SK-N-MC (cell line): ENCODE results near the gene EIF1.
A peak's percentile ranks its signal among the peaks of the same experiment; 100 is the strongest.

ENCODE experiments used
- DNase-seq: peaks from one replicate; pipeline ENCODE4 v3.0.0-alpha.2; 2011; ENCODE audit warnings: low read depth, low spot score
- H3K27ac ChIP-seq: fragments of 200-600 bp; sonication (generic); 2 replicates; pipeline ENCODE4 v1.5.1; 2016; ENCODE audit warnings: mixed run types
- H3K36me3 ChIP-seq: fragments of 200-600 bp; sonication (generic); 2 replicates; pipeline ENCODE4 v1.6.1; 2017; ENCODE audit warnings: antibody characterized with exemption, low read length, mixed read lengths; ENCODE audit not compliant: insufficient read depth
- H3K4me3 ChIP-seq: fragments of 200-600 bp; sonication (generic); 2 replicates; pipeline ENCODE4 v1.5.1; 2016
- H3K9ac ChIP-seq: fragments of 200-600 bp; sonication (generic); 2 replicates; pipeline ENCODE4 v1.8.0; 2017; ENCODE audit warnings: mixed run types, mixed read lengths; ENCODE audit not compliant: insufficient read length
- H3K9me3 ChIP-seq: fragments of 200-600 bp; sonication (generic); 2 replicates; pipeline ENCODE4 v1.6.1; 2017; ENCODE audit warnings: low read depth, mild to moderate bottlenecking, antibody characterized with exemption, low read length, moderate library complexity, mixed read lengths
- EZH2 ChIP-seq: fragments of 200-600 bp; sonication (generic); IDR thresholded peaks from one replicate; pipeline ENCODE4 v1.6.1; 2017; ENCODE audit warnings: antibody characterized with exemption
- FOXP2 ChIP-seq: optimal IDR thresholded peaks from 2 replicates; pipeline ENCODE3; 2011; ENCODE audit warnings: mild to moderate bottlenecking, moderate library complexity; ENCODE audit not compliant: insufficient read depth; ENCODE audit errors: extremely low read length, control extremely low read depth
- POLR2AphosphoS5 ChIP-seq: IDR thresholded peaks from 2 replicates; pipeline ENCODE4 v1.6.1; 2012; ENCODE audit warnings: mild to moderate bottlenecking, low read depth, low read length, borderline replicate concordance

Gene EIF1

DNA sequence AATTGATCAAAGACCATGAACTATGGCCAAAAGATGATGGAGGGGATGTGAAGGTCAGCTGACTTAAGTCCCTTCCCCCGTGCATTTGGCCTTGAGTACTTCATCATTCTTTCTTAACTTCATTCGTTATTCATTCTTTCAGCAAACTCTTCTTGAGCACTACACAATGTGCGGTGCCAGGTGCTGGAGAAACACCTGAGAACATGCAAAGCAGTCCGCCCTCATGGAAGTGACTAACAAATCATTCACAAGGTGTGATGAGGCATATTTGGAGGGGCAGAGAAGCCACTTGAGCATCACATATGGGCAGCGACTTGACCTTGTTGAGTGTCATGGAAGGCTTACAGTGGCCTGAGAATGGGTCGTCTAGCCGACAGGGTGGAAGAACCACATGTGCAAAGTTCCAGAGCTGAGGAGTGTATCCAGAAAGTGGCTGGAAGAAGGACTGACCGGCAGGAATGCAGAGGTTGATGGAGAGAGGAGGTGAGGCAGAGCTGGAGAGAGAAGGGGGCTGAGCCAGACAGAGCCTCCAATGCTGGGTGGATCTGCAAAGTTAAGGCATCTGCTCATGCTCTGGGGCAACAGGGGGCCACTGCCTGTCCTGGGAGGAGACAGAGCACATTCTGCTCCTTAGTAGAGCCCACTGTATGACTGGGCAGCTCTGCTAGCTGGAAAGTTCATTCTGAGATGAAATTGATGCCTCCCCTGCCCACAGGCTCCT, 25.1 kb upstream of the EIF1 start:
- DNase-seq: no peak
- no peaks in the 10 kb centered on the region for H3K36me3 ChIP-seq

DNA sequence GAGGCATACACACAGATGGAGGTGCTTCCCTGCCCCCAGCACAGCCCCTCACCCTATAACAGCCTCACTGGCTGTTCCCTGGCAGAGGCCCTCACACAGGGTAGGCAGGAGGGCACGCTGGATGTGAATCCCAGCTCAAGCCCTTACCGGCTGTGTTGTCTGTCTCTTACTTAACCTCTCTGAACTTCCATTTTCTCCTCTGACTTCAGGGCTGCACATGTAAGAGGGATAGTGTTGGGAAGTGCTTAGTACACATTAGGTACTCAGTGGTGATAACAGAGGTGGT, 24.6 kb upstream of the EIF1 start:
- Histone ChIP-seq H3K4me3 (no peak overlapping the region), H3K36me3 (no peaks in the 10 kb centered on the region), H3K9ac (peak overlapping the region; percentile 7), H3K9me3 (no peaks in the 10 kb centered on the region), H3K27ac (peak overlapping the region; percentile 84)
- TF ChIP-seq POLR2AphosphoS5 (no peak), FOXP2 (no peak), EZH2 (no peak)
- DNase-seq: no peak

More for the DNA sequence above, 25.1 kb upstream of the EIF1 start:
- Histone ChIP-seq H3K4me3 (no peak overlapping the region), H3K27ac (peak overlapping the region; percentile 84), H3K9ac (no peak overlapping the region), H3K9me3 (no peaks in the 10 kb centered on the region)
- TF ChIP-seq EZH2 (no peak), POLR2AphosphoS5 (no peak), FOXP2 (no peak)

DNA sequence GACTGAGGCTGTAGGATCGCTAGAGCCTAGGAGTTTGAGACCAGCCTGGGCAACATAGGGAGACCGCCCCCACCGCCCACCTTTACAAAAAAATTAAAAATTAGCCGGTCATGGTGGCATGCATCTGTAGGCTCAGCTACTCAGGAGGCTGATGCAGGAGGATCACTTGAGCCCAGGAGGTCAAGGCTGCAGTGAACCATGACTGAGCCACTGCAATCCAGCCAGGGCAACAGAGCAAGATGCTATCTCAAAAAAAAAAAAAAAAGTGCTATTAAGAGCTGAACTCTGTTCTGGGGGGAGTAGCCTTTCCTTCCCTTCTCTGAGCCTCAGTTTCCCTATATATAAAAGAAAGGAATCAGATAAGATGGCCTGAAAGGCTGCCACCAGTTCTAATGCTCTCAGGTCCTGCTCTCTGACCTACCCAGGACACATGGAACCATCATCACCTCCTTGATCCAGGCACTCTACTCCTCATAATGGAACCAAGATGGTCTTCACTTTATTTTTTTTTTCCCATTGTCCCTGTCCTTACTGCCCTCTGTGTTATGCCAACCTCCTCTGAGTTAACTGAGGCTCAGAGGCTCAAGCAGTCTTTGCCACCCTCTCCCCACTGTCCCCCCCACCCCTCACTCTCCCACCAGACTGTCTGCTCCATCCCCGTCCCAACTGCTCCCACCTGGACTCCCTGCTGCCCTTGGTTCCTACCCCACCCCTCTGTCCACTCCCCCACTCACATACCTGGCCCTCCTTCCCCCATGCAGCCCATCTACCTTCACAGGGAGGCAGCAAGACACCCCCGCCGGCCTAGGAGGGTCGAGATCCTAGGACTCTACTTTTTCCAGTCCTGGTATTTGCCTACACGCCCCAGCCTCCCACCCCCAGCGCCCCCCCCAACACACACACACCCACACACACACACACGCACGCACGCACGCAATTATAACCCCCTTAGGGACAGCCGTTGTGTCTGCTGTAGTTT, 23.8 kb upstream of the EIF1 start:
- H3K9ac ChIP-seq: peak overlapping the region; percentile 72
- H3K36me3 ChIP-seq: no peaks in the 10 kb centered on the region
- H3K27ac ChIP-seq: peak overlapping the region; percentile 91
- no peak for DNase-seq
- no peaks in the 10 kb centered on the region for H3K9me3 ChIP-seq
- no peak for TF ChIP-seq FOXP2
- TF ChIP-seq EZH2: no peak
- TF ChIP-seq POLR2AphosphoS5: no peak
- H3K4me3 ChIP-seq: peak overlapping the region; percentile 75

DNA sequence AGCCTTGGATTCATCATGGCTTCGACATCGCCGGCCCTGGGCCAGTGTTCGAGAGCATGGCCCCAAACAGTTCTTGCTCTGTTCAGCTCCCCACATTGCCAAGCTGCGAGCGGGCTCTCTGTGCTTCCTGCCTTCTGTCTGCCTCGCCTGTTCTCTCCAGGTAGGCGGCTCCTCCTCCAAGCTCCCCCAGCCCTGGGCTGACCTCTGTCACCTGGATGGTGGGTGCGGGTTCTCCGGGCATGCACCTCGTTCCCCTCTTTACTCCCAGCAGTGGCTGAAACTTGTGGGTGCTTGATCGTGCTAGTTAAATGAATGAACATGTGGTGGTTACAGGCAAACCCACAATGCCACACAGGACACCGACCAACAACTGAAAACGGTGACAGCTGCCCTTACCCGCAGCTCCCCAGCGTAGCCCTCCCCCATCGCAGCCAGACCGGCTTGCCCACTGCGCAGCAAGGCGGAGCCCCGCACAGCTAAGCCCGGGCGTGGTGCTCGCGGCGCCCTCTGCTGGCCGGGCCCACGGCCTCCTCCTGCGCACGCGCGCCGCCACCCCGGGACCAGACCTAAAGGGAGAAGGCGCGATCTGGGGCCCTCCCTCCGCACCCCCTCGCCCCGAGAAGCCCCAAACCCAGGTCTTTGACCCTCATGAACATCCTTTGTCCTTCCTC, 23.0 kb upstream of the EIF1 start:
- peak overlapping the region; percentile 91 for H3K27ac ChIP-seq
- no peak for TF ChIP-seq FOXP2
- peak; percentile 61; the same call in 1 of the 2 replicates for TF ChIP-seq POLR2AphosphoS5
- peak overlapping the region; percentile 75 for H3K4me3 ChIP-seq
- DNase-seq: no peak
- peak overlapping the region; percentile 72 for H3K9ac ChIP-seq
- no peaks in the 10 kb centered on the region for H3K9me3 ChIP-seq
- no peaks in the 10 kb centered on the region for H3K36me3 ChIP-seq

DNA sequence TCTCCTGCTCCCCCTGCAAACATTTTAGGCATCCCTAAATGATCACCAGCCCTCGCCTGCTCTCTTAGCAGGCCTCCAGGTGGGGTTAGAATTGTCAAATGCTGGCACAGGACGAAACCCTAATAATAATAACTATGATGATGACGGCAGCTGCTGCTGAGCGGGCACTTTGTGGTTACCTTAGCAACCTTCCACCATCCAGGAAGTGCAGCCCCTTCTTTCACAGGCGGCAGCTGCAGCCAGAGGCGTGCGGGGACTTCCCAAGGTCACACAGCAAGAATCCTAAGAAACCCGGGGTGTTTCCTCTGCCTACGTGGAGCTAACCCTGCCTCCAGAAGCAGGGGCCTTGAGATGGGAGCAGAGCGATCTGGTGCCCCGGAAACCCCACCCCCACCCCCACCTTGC, 22.4 kb upstream of the EIF1 start:
- no peaks in the 10 kb centered on the region for H3K36me3 ChIP-seq
- H3K9me3 ChIP-seq: no peaks in the 10 kb centered on the region
- peak overlapping the region; percentile 72 for H3K9ac ChIP-seq
- TF ChIP-seq POLR2AphosphoS5: peak; percentile 38; the same call in 1 of the 2 replicates
- no peak for TF ChIP-seq EZH2
- DNase-seq: no peak
- peak overlapping the region; percentile 75 for H3K4me3 ChIP-seq
- H3K27ac ChIP-seq: peak overlapping the region; percentile 91

DNA sequence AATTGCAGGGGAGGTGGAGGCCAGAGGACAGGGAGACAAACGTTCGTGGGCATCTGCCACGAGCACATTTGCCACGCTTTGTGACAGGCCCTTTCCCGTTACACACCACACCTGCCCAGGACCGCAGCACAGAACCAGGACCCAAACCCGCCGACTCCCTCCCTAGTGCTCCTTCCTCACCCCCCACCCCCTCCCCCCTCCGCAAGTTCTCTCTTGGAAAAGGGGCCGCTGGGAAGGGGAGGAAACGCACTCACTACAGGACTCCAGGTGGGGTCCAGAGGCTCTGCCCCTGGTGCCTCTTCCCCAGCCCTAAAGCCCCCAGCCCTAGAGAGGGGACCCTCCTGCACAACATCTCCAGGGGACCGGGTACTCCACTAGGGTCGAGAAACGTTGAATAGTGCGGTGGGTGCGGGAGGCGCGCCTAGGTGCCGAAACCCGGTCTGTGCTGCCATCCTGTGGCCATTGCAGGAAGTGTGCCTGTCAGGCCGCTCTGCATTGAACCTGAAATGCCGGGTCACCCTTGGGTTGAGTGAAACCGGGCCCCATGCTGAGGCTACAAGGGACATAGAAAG, 21.9 kb upstream of the EIF1 start:
- TF ChIP-seq FOXP2 (no peak), POLR2AphosphoS5 (no peak), EZH2 (no peak)
- Histone ChIP-seq H3K9ac (peak overlapping the region; percentile 13), H3K4me3 (peak overlapping the region; percentile 75), H3K9me3 (no peaks in the 10 kb centered on the region), H3K27ac (peak overlapping the region; percentile 91), H3K36me3 (no peaks in the 10 kb centered on the region)
- no peak for DNase-seq

DNA sequence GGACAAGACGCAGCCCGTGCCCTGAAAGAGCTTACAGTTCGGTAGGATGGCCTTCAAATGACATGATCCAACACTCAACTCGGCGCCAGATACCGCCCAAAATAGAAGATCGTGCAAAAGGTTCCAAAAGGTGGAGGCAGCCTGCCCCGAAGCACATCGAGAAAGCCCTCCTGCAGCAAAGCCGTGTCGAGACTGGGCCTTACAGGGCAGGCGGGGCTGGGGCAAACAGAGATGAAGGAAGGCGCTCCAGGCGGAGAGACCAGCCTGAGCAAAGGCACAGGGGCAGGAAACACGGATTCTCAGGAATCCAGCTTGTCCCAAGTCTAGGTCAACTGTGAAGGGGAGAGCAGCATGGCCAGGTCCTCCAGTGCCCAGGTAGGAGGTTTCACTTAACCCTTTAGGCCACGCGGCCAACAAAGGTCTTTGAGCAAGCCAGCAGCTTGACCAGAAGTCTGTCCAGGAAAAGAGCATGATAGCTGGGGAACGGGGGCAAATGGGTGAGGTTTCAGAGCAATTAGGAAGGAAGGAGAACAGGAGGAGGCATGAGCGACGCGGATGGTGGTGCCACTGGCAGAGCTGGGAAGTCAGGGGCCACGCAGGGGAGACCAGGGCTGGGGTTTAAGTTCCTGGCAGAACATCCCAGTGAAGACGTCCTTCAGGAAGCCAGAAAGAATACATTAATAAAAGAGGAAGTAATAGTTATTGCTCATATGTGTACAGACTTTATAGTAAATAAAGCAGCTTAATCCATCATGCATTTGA, 21.2 kb upstream of the EIF1 start:
- Histone ChIP-seq H3K36me3 (no peaks in the 10 kb centered on the region), H3K27ac (0 out of 2 replicates have a peak overlapping the region, but pooled peaks have one; percentile 21), H3K9ac (peak overlapping the region; percentile 13), H3K4me3 (peak overlapping the region; percentile 75), H3K9me3 (no peaks in the 10 kb centered on the region)
- no peak for DNase-seq
- no peak for TF ChIP-seq EZH2
- no peak for TF ChIP-seq POLR2AphosphoS5
- no peak for TF ChIP-seq FOXP2
